ENCODE measurements around the gene SLC8A2.

Gene SLC8A2

GRCh38 chr19:47427241-47428176 is 44.2 kb downstream of the SLC8A2 start:
- DNase-seq (ENCODE audit: extremely low read depth, low read depth): no peak

DNA sequence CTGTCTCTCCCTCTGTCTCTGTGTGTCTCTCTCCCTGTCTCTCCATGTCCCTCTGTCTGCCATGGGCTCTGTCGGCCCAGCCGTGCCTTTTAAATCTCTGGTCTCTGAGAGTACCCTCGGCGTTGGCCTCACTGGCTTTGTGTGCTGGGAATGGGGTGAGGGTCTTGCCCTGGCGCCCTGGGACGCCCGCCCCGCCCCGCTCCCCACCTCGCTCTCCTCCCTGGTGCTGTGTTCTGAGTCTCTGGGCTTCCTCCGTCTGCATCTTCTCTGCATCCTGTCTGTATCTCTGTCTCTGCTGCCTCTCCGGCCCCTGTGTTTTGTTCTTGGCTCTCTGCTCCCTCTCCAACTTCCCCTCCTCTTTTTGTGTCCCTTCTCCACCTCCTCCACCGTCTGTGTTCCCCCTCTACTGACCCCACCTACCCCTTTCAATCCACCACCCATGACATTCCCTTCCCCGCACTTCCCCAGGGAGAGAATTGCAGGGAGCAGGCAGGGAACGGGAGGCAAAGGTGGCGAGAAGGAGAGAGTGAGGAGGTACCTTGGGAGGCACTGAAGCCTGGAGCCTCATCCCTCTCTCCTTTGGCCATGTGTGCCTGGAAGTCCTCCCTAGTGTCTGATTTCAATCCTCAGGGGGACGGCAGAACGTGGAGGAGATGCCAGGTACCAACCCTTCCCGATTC is 48.4 kb downstream of the SLC8A2 start:
- no peak for DNase-seq (ENCODE audit: extremely low read depth, low read depth)
- TF ChIP-seq, protein P1, sequence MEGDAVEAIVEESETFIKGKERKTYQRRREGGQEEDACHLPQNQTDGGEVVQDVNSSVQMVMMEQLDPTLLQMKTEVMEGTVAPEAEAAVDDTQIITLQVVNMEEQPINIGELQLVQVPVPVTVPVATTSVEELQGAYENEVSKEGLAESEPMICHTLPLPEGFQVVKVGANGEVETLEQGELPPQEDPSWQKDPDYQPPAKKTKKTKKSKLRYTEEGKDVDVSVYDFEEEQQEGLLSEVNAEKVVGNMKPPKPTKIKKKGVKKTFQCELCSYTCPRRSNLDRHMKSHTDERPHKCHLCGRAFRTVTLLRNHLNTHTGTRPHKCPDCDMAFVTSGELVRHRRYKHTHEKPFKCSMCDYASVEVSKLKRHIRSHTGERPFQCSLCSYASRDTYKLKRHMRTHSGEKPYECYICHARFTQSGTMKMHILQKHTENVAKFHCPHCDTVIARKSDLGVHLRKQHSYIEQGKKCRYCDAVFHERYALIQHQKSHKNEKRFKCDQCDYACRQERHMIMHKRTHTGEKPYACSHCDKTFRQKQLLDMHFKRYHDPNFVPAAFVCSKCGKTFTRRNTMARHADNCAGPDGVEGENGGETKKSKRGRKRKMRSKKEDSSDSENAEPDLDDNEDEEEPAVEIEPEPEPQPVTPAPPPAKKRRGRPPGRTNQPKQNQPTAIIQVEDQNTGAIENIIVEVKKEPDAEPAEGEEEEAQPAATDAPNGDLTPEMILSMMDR (IDR thresholded peaks at IDR 0.05; ENCODE audit: low read depth, low read length): no peak

More at GRCh38 chr19:47427241-47428176, 44.2 kb downstream of the SLC8A2 start:
- TF ChIP-seq, protein P1 (IDR thresholded peaks at IDR 0.05; ENCODE audit: low read depth, low read length): peak; percentile 95

GRCh38 chr19:47422417-47423163 is 49.1 kb downstream of the SLC8A2 start:
- no peak for DNase-seq (ENCODE audit: extremely low read depth, low read depth)
- TF ChIP-seq, protein P1 (IDR thresholded peaks at IDR 0.05; ENCODE audit: low read depth, low read length): no peak

DNA sequence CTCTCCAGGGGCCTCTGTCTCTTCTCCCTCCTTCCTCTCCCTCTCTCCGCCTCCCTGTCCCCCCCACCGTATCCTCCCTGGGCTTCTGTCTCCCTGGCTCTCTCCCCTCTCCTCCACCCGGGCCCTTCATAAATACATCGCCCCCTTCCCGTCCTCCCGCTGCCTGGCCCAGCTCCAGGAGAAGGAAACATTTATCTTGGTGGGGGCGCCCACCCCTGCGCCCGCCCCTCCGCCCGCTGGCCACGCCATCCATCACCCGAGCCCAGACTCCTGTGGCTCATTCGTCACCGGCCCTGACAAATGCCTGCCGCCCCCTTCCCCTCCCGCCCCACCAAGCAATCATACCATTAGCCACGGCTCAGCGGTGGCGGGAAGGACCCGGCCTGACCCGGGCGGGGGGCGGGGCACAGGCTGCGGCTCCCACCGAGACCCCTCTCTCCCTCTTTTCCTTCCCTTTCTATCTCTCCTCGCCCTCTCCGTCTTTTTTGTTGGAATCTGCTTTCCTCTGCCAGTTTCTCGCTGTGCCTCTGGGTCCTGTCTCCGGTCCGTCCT is 49.8 kb downstream of the SLC8A2 start:
- TF ChIP-seq, protein P1 (IDR thresholded peaks at IDR 0.05; ENCODE audit: low read depth, low read length): no peak

GRCh38 chr19:47421244-47421786 is 50.4 kb downstream of the SLC8A2 start:
- TF ChIP-seq, protein P1 (IDR thresholded peaks at IDR 0.05; ENCODE audit: low read depth, low read length): no peak
- DNase-seq (ENCODE audit: extremely low read depth, low read depth): no peak

More for the DNA sequence above, 49.8 kb downstream of the SLC8A2 start:
- DNase-seq (ENCODE audit: extremely low read depth, low read depth): no peak

- TF ChIP-seq, protein P1 (IDR thresholded peaks at IDR 0.05; ENCODE audit: low read depth, low read length): no peak
These were observed 51.9 kb downstream of the SLC8A2 start for GRCh38 chr19:47419789-47420188.

More at GRCh38 chr19:47419789-47420188, 51.9 kb downstream of the SLC8A2 start:
- no peak for DNase-seq (ENCODE audit: extremely low read depth, low read depth)

Measured in AG09319 (cell line).